Astrocyte of the hippocampus (primary cell): ENCODE measurements around the gene CNTNAP4.
A peak's percentile ranks its signal among the peaks of the same experiment; 100 is the strongest.

Source experiments
- DNase-seq: peaks from one replicate; pipeline ENCODE4 v3.0.0; 2011; ENCODE audit warnings: low read depth, low spot score

The CNTNAP4 gene

DNA sequence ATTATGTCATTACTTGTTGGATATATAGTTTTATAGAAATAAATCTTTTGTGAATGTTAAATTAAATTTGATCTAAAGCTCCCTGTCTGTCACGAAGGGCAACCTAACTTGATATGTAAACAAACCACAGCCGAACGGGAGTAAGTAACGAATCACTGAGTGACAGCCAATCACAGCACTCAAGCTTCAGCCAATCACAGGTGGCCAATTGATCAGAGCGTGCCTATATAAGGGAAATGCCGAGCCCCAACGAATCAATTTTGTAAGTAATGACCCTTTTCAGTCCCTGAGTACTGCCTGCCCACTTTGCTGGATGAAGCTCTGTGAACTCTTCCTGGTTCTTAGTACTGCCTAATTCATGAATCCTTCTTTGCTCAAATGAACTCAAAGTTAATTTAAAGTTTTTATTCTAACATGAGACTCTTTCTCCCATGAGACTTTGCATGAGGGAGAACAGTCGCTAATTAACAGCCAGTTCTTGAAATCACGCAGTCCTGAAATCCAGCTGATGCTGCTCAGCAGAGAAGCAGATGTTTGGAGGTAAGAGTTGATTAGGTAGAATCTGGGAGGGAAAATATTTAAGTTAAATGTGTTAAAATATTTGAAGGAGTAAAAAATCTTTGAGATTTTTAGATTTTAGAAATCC is 302.2 kb downstream of the CNTNAP4 start:
- no peak for DNase-seq

DNA sequence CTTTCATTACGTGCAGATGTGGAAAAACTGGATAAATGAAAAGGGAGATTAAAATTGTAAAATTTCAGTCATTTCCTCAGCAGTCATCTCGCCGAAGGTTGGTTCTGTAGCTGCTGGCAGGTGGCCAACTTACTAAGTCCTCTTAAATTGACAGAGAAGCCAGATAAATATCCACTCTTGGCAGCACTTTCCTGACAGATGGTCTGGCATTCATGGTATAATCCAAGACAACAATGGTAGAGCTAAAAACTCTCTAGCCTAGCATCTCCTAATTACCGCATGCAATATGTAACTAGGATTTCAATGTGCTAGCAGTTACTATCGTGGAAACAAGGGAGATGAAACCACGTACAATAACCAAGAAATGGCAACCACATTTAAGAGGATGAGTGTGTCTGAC is 306.3 kb downstream of the CNTNAP4 start:
- DNase-seq = peak; percentile 42

DNA sequence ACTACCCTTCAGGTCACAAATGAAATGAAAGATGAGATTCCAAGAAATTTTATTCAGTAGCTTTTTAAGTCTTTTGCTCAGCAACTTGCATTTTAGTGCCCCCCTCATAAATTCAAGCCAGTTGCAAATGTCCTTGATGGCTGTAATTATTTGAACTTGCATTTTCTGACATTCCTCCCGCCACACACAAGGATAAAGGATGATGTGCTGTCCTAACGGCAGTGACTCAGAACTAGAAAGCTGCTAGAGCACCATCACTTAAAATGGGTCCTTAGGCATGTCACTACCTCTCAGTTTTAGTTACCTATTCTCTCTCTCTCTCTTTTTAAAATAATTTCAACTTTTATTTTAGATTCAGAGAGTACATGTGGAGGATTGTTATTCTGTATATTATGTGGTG is 306.7 kb downstream of the CNTNAP4 start:
- DNase-seq = no peak

DNA sequence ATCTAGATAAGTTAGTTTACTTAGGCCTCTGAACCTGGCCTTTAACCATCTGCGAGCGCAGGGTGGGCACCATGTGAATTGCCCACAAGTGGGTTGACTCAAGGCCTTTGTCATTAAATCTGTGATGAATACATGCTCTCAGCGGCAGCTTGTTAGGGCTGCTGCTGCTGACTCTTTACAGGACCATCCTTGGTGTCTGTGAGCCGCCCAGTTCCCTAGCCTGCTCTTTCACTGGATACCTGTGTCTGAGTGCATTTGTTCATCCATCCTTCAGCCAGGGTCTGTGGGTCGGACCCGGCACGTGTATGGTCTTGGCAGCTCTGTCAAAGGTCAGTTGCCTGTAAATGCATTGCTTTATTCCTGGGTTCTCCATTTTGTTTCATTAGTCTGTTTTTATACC is 321.3 kb downstream of the CNTNAP4 start:
- DNase-seq = no peak

DNA sequence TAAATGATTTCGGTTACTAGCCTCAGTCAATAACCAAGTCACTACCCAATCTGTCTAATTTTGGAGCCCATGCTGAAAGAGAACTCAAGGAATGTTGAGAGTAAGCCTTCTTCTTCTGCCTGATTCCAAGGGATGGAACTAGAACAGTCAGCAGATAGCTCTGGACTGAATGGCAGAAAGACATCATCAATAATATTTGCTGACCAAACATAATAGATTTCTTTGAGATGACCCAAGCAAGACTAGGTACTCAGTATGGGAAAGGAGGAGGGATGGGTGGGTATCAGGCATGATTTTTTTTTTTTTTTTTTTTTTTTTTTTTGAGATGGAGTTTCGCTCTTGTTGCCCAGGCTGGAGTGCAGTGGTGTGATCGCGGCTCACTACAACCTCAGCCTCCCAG is 330.1 kb downstream of the CNTNAP4 start:
- DNase-seq = no peak
